ENCODE measurements around the gene CSNK2A3.

CSNK2A3 gene

DNA sequence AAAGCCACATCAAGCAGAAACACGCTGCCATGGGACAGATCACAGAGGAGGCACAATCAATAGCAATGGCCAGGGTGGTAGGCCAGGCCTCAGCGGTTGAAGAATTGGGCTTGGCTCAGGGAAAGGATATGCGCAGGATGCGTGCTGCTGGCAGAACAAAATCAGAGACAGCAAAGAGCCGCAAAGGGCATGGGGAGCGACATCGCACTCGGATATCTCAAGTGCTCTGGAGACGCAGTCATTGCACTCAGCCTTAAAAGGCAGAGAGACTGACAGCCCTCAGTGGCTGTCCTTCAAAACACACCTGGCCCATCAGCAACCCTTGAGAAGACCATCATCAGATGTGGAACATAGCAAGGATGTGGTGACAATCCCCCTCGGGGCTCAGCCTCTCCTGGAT is 50.5 kb downstream of the CSNK2A3 start:
- TF ChIP-seq, protein P1, sequence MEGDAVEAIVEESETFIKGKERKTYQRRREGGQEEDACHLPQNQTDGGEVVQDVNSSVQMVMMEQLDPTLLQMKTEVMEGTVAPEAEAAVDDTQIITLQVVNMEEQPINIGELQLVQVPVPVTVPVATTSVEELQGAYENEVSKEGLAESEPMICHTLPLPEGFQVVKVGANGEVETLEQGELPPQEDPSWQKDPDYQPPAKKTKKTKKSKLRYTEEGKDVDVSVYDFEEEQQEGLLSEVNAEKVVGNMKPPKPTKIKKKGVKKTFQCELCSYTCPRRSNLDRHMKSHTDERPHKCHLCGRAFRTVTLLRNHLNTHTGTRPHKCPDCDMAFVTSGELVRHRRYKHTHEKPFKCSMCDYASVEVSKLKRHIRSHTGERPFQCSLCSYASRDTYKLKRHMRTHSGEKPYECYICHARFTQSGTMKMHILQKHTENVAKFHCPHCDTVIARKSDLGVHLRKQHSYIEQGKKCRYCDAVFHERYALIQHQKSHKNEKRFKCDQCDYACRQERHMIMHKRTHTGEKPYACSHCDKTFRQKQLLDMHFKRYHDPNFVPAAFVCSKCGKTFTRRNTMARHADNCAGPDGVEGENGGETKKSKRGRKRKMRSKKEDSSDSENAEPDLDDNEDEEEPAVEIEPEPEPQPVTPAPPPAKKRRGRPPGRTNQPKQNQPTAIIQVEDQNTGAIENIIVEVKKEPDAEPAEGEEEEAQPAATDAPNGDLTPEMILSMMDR (IDR thresholded peaks at IDR 0.05; ENCODE audit: low read depth, low read length), result no peak
- TF ChIP-seq EZH2phosphoT487 (IDR thresholded peaks at IDR 0.05; ENCODE audit: low read depth), result no peak
- H3K79me2 ChIP-seq (ENCODE audit: low read length), result no peaks in the 10 kb centered on the region
- H2AFZ ChIP-seq (ENCODE audit: low read depth, low read length), result no peak overlapping the region
- no peaks in the 10 kb centered on the region for H4K20me1 ChIP-seq (ENCODE audit: insufficient read depth, low read length)
- H3K4me1 ChIP-seq (ENCODE audit: low read length), result no peaks in the 10 kb centered on the region
- no peak overlapping the region for H3K4me2 ChIP-seq (ENCODE audit: low read length)
- H3K27me3 ChIP-seq (ENCODE audit: low read depth, low read length), result peaks cover 12% of the 10 kb centered on the region; the same call in 1 of the 2 replicates
- no peaks in the 10 kb centered on the region for H3K36me3 ChIP-seq (replicated peaks; ENCODE audit: low read depth, low read length)
- H3K9me3 ChIP-seq (ENCODE audit: insufficient read depth, low read length), result no peaks in the 10 kb centered on the region
- no peak overlapping the region for H3K9ac ChIP-seq (ENCODE audit: low read length)
- no peak overlapping the region for H3K4me3 ChIP-seq (ENCODE audit: low read length)
- no peak overlapping the region for H3K27ac ChIP-seq (ENCODE audit: low read length)
